Measurements from ENCODE around the gene BRD4. TPM values are rescaled to one million over a fixed set of nuclear protein-coding genes. Genes with fewer than 3 reads are reported as not detected.

BRD4 gene
- total RNA-seq, 2 experiments from 2014 or later, result 123 to 125 TPM

GRCh38 chr19:15276620-15277215 is 55.6 kb downstream of the BRD4 start:
- H3K9me3 Mint-ChIP-seq (ENCODE audit: low read depth), result no peaks in the 10 kb centered on the region
- no peak overlapping the region for H3K4me3 Mint-ChIP-seq
- CTCF ChIA-PET, result no interaction called here
- H3K36me3 Mint-ChIP-seq, result peaks cover 11% of the 10 kb centered on the region
- DNase-seq (no peak), ATAC-seq (no peak)
- peaks cover 22% of the 10 kb centered on the region for H3K4me1 Mint-ChIP-seq
- H3K27me3 Mint-ChIP-seq, result no peaks in the 10 kb centered on the region
- H3K27ac Mint-ChIP-seq, result no peak overlapping the region

GRCh38 chr19:15274477-15274876 is 57.9 kb downstream of the BRD4 start:
- no peak overlapping the region for H3K4me3 Mint-ChIP-seq
- peaks cover 8% of the 10 kb centered on the region for H3K4me1 Mint-ChIP-seq
- CTCF ChIA-PET, result no interaction called here
- DNase-seq (no peak), ATAC-seq (no peak)
- no peaks in the 10 kb centered on the region for H3K9me3 Mint-ChIP-seq (ENCODE audit: low read depth)
- no peaks in the 10 kb centered on the region for H3K27me3 Mint-ChIP-seq
- no peak overlapping the region for H3K27ac Mint-ChIP-seq
- peaks cover 18% of the 10 kb centered on the region for H3K36me3 Mint-ChIP-seq

GRCh38 chr19:15269806-15270205 is 62.5 kb downstream of the BRD4 start:
- H3K27ac Mint-ChIP-seq, result no peak overlapping the region
- H3K9me3 Mint-ChIP-seq (ENCODE audit: low read depth), result no peaks in the 10 kb centered on the region
- ATAC-seq (no peak), DNase-seq (no peak)
- H3K36me3 Mint-ChIP-seq, result peaks cover 33% of the 10 kb centered on the region
- H3K4me1 Mint-ChIP-seq, result peaks cover 2% of the 10 kb centered on the region
- no peak overlapping the region for H3K4me3 Mint-ChIP-seq
- CTCF ChIA-PET, result no interaction called here
- H3K27me3 Mint-ChIP-seq, result no peaks in the 10 kb centered on the region

GRCh38 chr19:15268928-15269253 is 63.4 kb downstream of the BRD4 start:
- Mint-ChIP-seq H3K27ac (peak overlapping the region; percentile 14), H3K4me1 (peaks cover 2% of the 10 kb centered on the region), H3K4me3 (no peak overlapping the region), H3K36me3 (peaks cover 40% of the 10 kb centered on the region), H3K27me3 (no peaks in the 10 kb centered on the region), H3K9me3 (ENCODE audit: low read depth) (no peaks in the 10 kb centered on the region)
- ATAC-seq, result no peak
- no peak for DNase-seq
- CTCF ChIA-PET, result no interaction called here

- H3K9me3 Mint-ChIP-seq (ENCODE audit: low read depth), result no peaks in the 10 kb centered on the region
- CTCF ChIA-PET, result interaction anchor here (1.2 to 1.3 kb wide), 2 partner anchors 151 to 167 kb away, joined by 3 read pairs; no protein-coding TSS in a partner anchor
- peaks cover 2% of the 10 kb centered on the region for H3K4me1 Mint-ChIP-seq
- H3K36me3 Mint-ChIP-seq, result peaks cover 44% of the 10 kb centered on the region
- ATAC-seq, result no peak
- DNase-seq, result no peak
- no peaks in the 10 kb centered on the region for H3K27me3 Mint-ChIP-seq
- H3K27ac Mint-ChIP-seq, result peak overlapping the region; percentile 14
- H3K4me3 Mint-ChIP-seq, result no peak overlapping the region
Observed at GRCh38 chr19:15268192-15268927, 64.0 kb downstream of the BRD4 start.

GRCh38 chr19:15266683-15267082 is 65.7 kb downstream of the BRD4 start:
- Mint-ChIP-seq H3K4me3 (no peak overlapping the region), H3K27ac (no peak overlapping the region), H3K9me3 (ENCODE audit: low read depth) (no peaks in the 10 kb centered on the region), H3K27me3 (no peaks in the 10 kb centered on the region), H3K4me1 (peaks cover 2% of the 10 kb centered on the region), H3K36me3 (peaks cover 40% of the 10 kb centered on the region)
- CTCF ChIA-PET, result interaction anchor here (1.2 to 1.3 kb wide), 2 partner anchors 153 to 165 kb away, joined by 3 read pairs; no protein-coding TSS in a partner anchor
- DNase-seq (no peak), ATAC-seq (no peak)

GRCh38 chr19:15265850-15266248 is 66.5 kb downstream of the BRD4 start:
- H3K4me1 Mint-ChIP-seq, result peaks cover 2% of the 10 kb centered on the region
- DNase-seq (no peak), ATAC-seq (no peak)
- CTCF ChIA-PET, result interaction anchor here (0.8 to 1.0 kb wide), 2 partner anchors 17 to 220 kb away, joined by 3 read pairs; no protein-coding TSS in a partner anchor
- H3K9me3 Mint-ChIP-seq (ENCODE audit: low read depth), result no peaks in the 10 kb centered on the region
- H3K4me3 Mint-ChIP-seq, result no peak overlapping the region
- H3K27ac Mint-ChIP-seq, result no peak overlapping the region
- H3K27me3 Mint-ChIP-seq, result no peaks in the 10 kb centered on the region
- H3K36me3 Mint-ChIP-seq, result peaks cover 37% of the 10 kb centered on the region

- H3K4me1 Mint-ChIP-seq, result peaks cover 2% of the 10 kb centered on the region
- H3K4me3 Mint-ChIP-seq, result no peak overlapping the region
- DNase-seq, result no peak
- CTCF ChIA-PET, result interaction anchor here (0.8 to 1.0 kb wide), 2 partner anchors 18 to 220 kb away, joined by 3 read pairs; no protein-coding TSS in a partner anchor
- ATAC-seq, result no peak
- H3K27ac Mint-ChIP-seq, result no peak overlapping the region
- H3K36me3 Mint-ChIP-seq, result peaks cover 40% of the 10 kb centered on the region
- no peaks in the 10 kb centered on the region for H3K27me3 Mint-ChIP-seq
- no peaks in the 10 kb centered on the region for H3K9me3 Mint-ChIP-seq (ENCODE audit: low read depth)
Observed at GRCh38 chr19:15265214-15265849, 67.0 kb downstream of the BRD4 start.

GRCh38 chr19:15264933-15265206 is 67.5 kb downstream of the BRD4 start:
- Mint-ChIP-seq H3K27me3 (no peaks in the 10 kb centered on the region), H3K27ac (no peak overlapping the region), H3K9me3 (ENCODE audit: low read depth) (no peaks in the 10 kb centered on the region), H3K4me3 (no peak overlapping the region), H3K36me3 (peaks cover 40% of the 10 kb centered on the region), H3K4me1 (peaks cover 2% of the 10 kb centered on the region)
- no peak for ATAC-seq
- DNase-seq, result no peak
- CTCF ChIA-PET, result interaction anchor here (1.0 kb wide), 1 partner anchor 221 kb away, joined by 3 read pairs; no protein-coding TSS in a partner anchor

GRCh38 chr19:15264061-15264932 is 68.0 kb downstream of the BRD4 start:
- no peaks in the 10 kb centered on the region for H3K9me3 Mint-ChIP-seq (ENCODE audit: low read depth)
- CTCF ChIA-PET, result interaction anchor here (0.9 to 1.3 kb wide), 4 partner anchors 29 to 290 kb away, joined by 3 to 4 read pairs (median 4); partner anchors contain the start of gene AKAP8L
- peaks cover 2% of the 10 kb centered on the region for H3K4me1 Mint-ChIP-seq
- H3K4me3 Mint-ChIP-seq, result no peak overlapping the region
- no peak overlapping the region for H3K27ac Mint-ChIP-seq
- ATAC-seq, result peak; percentile 51
- peaks cover 45% of the 10 kb centered on the region for H3K36me3 Mint-ChIP-seq
- H3K27me3 Mint-ChIP-seq, result no peaks in the 10 kb centered on the region
- DNase-seq, result peak; percentile 69

GRCh38 chr19:15263361-15263985 is 68.9 kb downstream of the BRD4 start:
- H3K27me3 Mint-ChIP-seq, result no peaks in the 10 kb centered on the region
- CTCF ChIA-PET, result interaction anchor here (0.7 to 1.4 kb wide), 6 partner anchors 29 to 323 kb away, joined by 3 to 4 read pairs (median 3); partner anchors contain the start of gene AKAP8L
- no peak overlapping the region for H3K27ac Mint-ChIP-seq
- H3K36me3 Mint-ChIP-seq, result peaks cover 43% of the 10 kb centered on the region
- no peak for DNase-seq
- no peaks in the 10 kb centered on the region for H3K9me3 Mint-ChIP-seq (ENCODE audit: low read depth)
- H3K4me3 Mint-ChIP-seq, result no peak overlapping the region
- no peak for ATAC-seq
- H3K4me1 Mint-ChIP-seq, result peaks cover 2% of the 10 kb centered on the region

- Mint-ChIP-seq H3K4me3 (no peak overlapping the region), H3K27me3 (no peaks in the 10 kb centered on the region), H3K36me3 (peaks cover 40% of the 10 kb centered on the region), H3K9me3 (ENCODE audit: low read depth) (no peaks in the 10 kb centered on the region), H3K4me1 (no peaks in the 10 kb centered on the region), H3K27ac (no peak overlapping the region)
- CTCF ChIA-PET, result no interaction called here
- no peak for DNase-seq
- ATAC-seq, result no peak
Observed at GRCh38 chr19:15262011-15262410, 70.3 kb downstream of the BRD4 start.

- Mint-ChIP-seq H3K4me3 (no peak overlapping the region), H3K27me3 (no peaks in the 10 kb centered on the region), H3K36me3 (peaks cover 43% of the 10 kb centered on the region), H3K9me3 (ENCODE audit: low read depth) (no peaks in the 10 kb centered on the region), H3K4me1 (no peaks in the 10 kb centered on the region), H3K27ac (no peak overlapping the region)
- DNase-seq (no peak), ATAC-seq (no peak)
- CTCF ChIA-PET, result interaction anchor here (1.2 kb wide), 1 partner anchor 137 kb away, joined by 3 read pairs; no protein-coding TSS in a partner anchor
Observed at GRCh38 chr19:15260939-15261338, 71.4 kb downstream of the BRD4 start.

Data from activated CD8-positive, alpha-beta memory T cell treated with anti-CD3 and anti-CD28 coated beads, Interleukin-2, amount 10 ng/mL, durations not matched to agents 7 days and 5 days (primary cell).